Amniotic epithelial cell (primary cell): Measurements from ENCODE around the gene CASP2.
A peak's percentile ranks its signal among the peaks of the same experiment; 100 is the strongest.

Experiments used
- DNase-seq: peaks from one replicate; pipeline ENCODE4 v3.0.0-alpha.2; 2010; ENCODE audit warnings: low read depth

CASP2 gene

GRCh38 chr7:143295870-143296269 is 7.7 kb downstream of the CASP2 start:
- peak; percentile 78 for DNase-seq

- no peak for DNase-seq
Measured at GRCh38 chr7:143296686-143297085, 8.5 kb downstream of the CASP2 start.

GRCh38 chr7:143299346-143299745 is 11.2 kb downstream of the CASP2 start:
- peak; percentile 65 for DNase-seq

- DNase-seq, result peak; percentile 27
Measured at GRCh38 chr7:143299840-143300239, 11.7 kb downstream of the CASP2 start.

GRCh38 chr7:143300959-143301935 is 13.1 kb downstream of the CASP2 start:
- DNase-seq, result peak; percentile 69

GRCh38 chr7:143303733-143304132 is 15.6 kb downstream of the CASP2 start:
- DNase-seq, result no peak

GRCh38 chr7:143304938-143305337 is 16.8 kb downstream of the CASP2 start:
- no peak for DNase-seq

GRCh38 chr7:143305423-143306070 is 17.4 kb downstream of the CASP2 start:
- DNase-seq, result peak; percentile 59

GRCh38 chr7:143308632-143309031 is 20.5 kb downstream of the CASP2 start:
- DNase-seq, result no peak

GRCh38 chr7:143314127-143314526 is 26.0 kb downstream of the CASP2 start:
- DNase-seq, result no peak

GRCh38 chr7:143315776-143316175 is 27.6 kb downstream of the CASP2 start, which contains the start of gene CLCN1:
CLCN1 (plus strand) TSS chr7:143316111; CDS start chr7:143316213, 102 bp downstream.
- no peak for DNase-seq

- DNase-seq, result no peak
Measured at GRCh38 chr7:143316492-143316891, 28.3 kb downstream of the CASP2 start.

- DNase-seq, result peak; percentile 89
Measured at GRCh38 chr7:143318661-143319060, 30.5 kb downstream of the CASP2 start.

GRCh38 chr7:143320620-143321019 is 32.5 kb downstream of the CASP2 start:
- no peak for DNase-seq

- DNase-seq, result no peak
Measured at GRCh38 chr7:143321242-143321641, 33.1 kb downstream of the CASP2 start.

GRCh38 chr7:143321734-143322133 is 33.6 kb downstream of the CASP2 start:
- DNase-seq, result no peak

- no peak for DNase-seq
Measured at GRCh38 chr7:143322760-143323633, 34.8 kb downstream of the CASP2 start.

GRCh38 chr7:143323653-143324052 is 35.5 kb downstream of the CASP2 start:
- DNase-seq, result no peak

GRCh38 chr7:143325240-143325639 is 37.1 kb downstream of the CASP2 start:
- DNase-seq, result no peak

- no peak for DNase-seq
Measured at GRCh38 chr7:143327903-143328302, 39.8 kb downstream of the CASP2 start.

- no peak for DNase-seq
Measured at GRCh38 chr7:143329471-143330170, 41.5 kb downstream of the CASP2 start.
